RCC 7860 (cell line): ENCODE data around the gene INPP5D.
"Not testable (repeated sequence)": the region's sequence is repeated elsewhere in the genome, so short reads cannot be mapped to it uniquely, and the experiment has no call there.

Source experiments
- DNase-seq: peaks from one replicate; pipeline ENCODE4 v3.0.0-alpha.2; 2015; ENCODE audit warnings: low spot score
- FAIRE-seq: peaks from 2 replicates; lab custom pipeline; 2012; peaks lifted over from hg19 to GRCh38; lab: Jason Lieb, UNC

Gene INPP5D

GRCh38 chr2:233164967-233165366, 104.8 kb downstream of the INPP5D start:
- DNase-seq (no peak), FAIRE-seq (no peak)

- FAIRE-seq (no peak), DNase-seq (no peak)
Measured at GRCh38 chr2:233165543-233165894, 105.4 kb downstream of the INPP5D start.

- DNase-seq = peak; percentile 64
Measured at GRCh38 chr2:233165895-233166661, 105.9 kb downstream of the INPP5D start.

GRCh38 chr2:233168445-233168844, 108.3 kb downstream of the INPP5D start:
- no peak for FAIRE-seq
- no peak for DNase-seq

More at GRCh38 chr2:233165895-233166661, 105.9 kb downstream of the INPP5D start:
- FAIRE-seq = peak; percentile 58

- DNase-seq (no peak), FAIRE-seq (no peak)
Measured at GRCh38 chr2:233168919-233169318, 108.8 kb downstream of the INPP5D start.

- no peak for FAIRE-seq
Measured at GRCh38 chr2:233171344-233171743, 111.2 kb downstream of the INPP5D start.

GRCh38 chr2:233173115-233173514, 113.0 kb downstream of the INPP5D start:
- FAIRE-seq = peak; percentile 31
- DNase-seq = no peak

More at GRCh38 chr2:233171344-233171743, 111.2 kb downstream of the INPP5D start:
- DNase-seq = no peak

GRCh38 chr2:233174137-233174536, 114.0 kb downstream of the INPP5D start:
- no peak for FAIRE-seq

GRCh38 chr2:233178994-233179847, 119.1 kb downstream of the INPP5D start:
- no peak for FAIRE-seq

More at GRCh38 chr2:233174137-233174536, 114.0 kb downstream of the INPP5D start:
- no peak for DNase-seq

GRCh38 chr2:233179848-233180366, 119.8 kb downstream of the INPP5D start:
- no peak for DNase-seq
- FAIRE-seq = no peak

More at GRCh38 chr2:233178994-233179847, 119.1 kb downstream of the INPP5D start:
- no peak for DNase-seq

GRCh38 chr2:233183869-233184418, 123.8 kb downstream of the INPP5D start:
- no peak for FAIRE-seq

GRCh38 chr2:233184669-233185068, 124.5 kb downstream of the INPP5D start:
- DNase-seq = no peak
- FAIRE-seq = no peak

More at GRCh38 chr2:233183869-233184418, 123.8 kb downstream of the INPP5D start:
- no peak for DNase-seq

- no peak for FAIRE-seq
- no peak for DNase-seq
Measured at GRCh38 chr2:233185330-233185729, 125.2 kb downstream of the INPP5D start.

- DNase-seq = no peak
- no peak for FAIRE-seq
Measured at GRCh38 chr2:233185963-233186362, 125.8 kb downstream of the INPP5D start.

GRCh38 chr2:233186851-233187250, 126.7 kb downstream of the INPP5D start:
- no peak for FAIRE-seq
- no peak for DNase-seq

GRCh38 chr2:233189025-233189424, 128.9 kb downstream of the INPP5D start:
- no peak for DNase-seq
- no peak for FAIRE-seq

GRCh38 chr2:233191016-233191415, 130.9 kb downstream of the INPP5D start:
- DNase-seq, FAIRE-seq: not testable (repeated sequence)

GRCh38 chr2:233193738-233194137, 133.6 kb downstream of the INPP5D start:
- DNase-seq = no peak
- FAIRE-seq = no peak

GRCh38 chr2:233195027-233195426, 134.9 kb downstream of the INPP5D start:
- no peak for DNase-seq
- no peak for FAIRE-seq

GRCh38 chr2:233197022-233197421, 136.9 kb downstream of the INPP5D start:
- FAIRE-seq (no peak), DNase-seq (no peak)

GRCh38 chr2:233198026-233198425, 137.9 kb downstream of the INPP5D start:
- DNase-seq (no peak), FAIRE-seq (no peak)
